ENCODE measurements around the gene FAM78A.
"Not testable (repeated sequence)": the region's sequence is repeated elsewhere in the genome, so short reads cannot be mapped to it uniquely, and the experiment has no call there.

FAM78A gene

GRCh38 chr9:131236161-131236560 is 40.1 kb downstream of the FAM78A start:
- DNase-seq, result no peak

DNA sequence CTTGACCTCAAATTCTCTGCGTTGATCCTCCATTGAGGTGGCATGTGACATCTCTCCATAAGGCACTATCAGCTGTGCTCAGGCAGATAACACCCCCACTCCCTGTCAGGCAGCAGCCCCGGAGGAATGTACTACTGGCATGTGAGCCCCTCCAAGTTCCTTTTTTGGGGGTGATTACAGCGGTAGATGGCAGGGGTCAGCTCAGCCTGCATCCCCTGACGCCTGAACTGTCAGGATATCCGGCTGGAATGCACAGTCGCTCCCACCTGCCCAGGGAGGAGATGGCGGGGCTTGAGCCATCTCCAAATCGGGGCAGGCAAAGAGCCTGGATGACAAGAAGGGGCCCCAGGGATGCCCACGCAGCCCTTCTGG is 40.8 kb downstream of the FAM78A start:
- DNase-seq, result no peak

DNA sequence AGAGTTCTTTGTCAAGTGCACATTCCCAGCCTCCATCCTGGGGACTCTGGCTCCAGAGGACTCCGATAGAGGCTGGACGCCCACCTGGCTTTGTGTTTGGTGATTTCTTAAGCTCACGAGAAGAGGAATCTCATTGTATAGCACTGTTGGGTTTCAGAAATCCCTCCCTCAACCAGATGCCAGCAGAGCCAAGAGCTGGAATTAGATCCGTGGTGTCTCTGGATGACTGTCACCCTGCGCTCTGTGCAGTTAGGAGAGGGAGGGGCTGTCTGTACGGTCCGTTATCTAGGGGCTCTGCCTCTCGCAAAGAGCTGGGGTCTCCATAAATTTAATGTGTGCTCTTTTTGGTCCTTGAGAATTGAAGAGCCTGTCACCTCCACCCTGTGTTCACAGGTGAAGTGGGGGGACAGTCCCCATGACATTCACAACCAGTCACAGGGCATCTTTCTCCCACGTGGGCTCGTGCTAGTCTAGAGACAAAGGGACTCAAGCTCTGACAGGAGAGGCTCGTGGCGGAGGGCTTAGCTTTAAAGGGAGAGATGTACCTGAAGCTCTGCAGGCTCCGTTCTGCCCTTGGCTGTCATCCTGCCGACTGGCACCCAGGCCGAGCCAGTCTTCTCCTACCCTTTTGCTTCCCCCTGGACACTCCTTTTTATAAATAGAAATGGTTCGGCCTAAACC is 41.4 kb downstream of the FAM78A start:
- no peak for DNase-seq

DNA sequence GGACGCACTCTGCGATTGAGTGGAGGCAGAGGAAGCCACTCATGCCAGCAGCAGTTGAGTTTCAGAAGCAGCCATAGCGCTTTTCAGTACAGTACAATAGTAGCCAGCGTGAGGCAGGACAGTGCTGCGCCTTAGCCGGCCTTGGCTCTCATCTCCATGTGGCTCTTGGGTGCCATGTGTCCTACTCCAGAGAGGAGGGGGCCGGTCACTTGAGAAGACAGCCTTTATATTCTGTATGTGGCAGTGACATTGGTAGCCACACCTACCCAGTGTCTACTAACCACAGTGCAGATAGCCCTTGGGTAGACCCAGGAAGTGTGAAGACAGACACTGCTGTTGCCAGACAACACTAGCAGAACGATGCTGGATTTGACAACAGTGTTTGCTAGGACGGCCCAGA is 42.3 kb downstream of the FAM78A start:
- no peak for DNase-seq

DNA sequence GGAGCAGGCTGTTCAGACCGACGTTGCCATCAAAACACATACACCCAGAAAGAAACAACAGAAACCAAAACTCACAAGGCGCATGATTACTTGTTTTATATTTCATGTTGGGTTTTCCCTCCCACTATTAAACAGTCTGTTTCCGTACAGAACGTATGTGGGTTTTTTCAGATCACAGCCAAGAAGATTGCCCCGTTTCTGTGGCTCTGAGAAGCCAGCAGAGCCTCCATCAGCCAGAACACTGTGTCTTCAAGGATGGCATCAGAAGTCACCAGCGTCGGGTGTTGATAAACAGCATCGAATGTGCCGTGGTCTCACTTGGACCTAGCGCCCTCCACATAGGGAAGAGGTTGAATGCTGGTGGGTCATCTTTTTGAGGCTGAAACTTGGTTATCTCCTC is 42.8 kb downstream of the FAM78A start:
- no peak for DNase-seq

GRCh38 chr9:131228988-131229387 is 47.3 kb downstream of the FAM78A start:
- DNase-seq, result no peak

GRCh38 chr9:131227959-131228460 is 48.3 kb downstream of the FAM78A start:
- no peak for DNase-seq

GRCh38 chr9:131227112-131227958 is 49.0 kb downstream of the FAM78A start:
- no peak for DNase-seq

DNA sequence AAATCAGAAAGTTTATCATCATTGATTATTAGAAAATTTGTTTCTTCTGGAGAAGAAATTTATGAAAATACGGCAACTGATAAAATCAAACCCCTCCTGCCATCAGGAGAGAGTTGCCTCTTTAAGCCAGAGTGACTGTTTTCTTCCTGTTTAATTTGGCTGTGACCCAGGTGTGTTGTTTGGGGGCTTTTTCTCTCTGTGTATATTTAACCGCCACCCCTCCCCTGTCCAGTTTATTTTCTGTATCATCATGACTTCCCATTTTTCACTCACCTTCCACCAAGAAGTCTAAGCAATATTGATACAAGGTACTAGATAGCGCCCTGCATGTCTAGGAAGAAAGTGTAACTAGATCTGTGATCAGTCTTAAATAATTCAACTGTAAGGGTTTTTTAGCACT is 50.1 kb downstream of the FAM78A start:
- no peak for DNase-seq

GRCh38 chr9:131222460-131222859 is 53.9 kb downstream of the FAM78A start:
- DNase-seq, result no peak

DNA sequence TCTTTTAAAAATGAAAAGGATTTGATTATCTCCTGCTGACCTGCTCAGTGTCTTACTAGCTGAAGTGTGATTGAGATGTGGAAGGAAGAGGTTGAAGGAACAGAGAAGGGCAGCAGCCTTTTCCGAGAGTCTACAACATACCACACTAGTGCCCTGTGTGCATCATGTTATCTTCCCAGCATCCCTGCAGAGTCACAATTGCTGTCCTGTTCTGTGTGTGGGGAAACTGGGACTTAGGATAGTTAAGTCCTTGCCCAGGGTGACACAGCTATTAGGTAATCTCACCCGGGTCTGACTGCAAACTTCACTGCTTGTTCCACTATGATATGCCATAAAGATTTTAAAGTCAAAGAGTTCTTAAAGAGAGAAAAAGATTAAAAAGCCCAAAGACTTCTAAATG is 55.8 kb downstream of the FAM78A start:
- DNase-seq, result no peak

GRCh38 chr9:131218370-131218769 is 57.9 kb downstream of the FAM78A start:
- DNase-seq, result no peak

DNA sequence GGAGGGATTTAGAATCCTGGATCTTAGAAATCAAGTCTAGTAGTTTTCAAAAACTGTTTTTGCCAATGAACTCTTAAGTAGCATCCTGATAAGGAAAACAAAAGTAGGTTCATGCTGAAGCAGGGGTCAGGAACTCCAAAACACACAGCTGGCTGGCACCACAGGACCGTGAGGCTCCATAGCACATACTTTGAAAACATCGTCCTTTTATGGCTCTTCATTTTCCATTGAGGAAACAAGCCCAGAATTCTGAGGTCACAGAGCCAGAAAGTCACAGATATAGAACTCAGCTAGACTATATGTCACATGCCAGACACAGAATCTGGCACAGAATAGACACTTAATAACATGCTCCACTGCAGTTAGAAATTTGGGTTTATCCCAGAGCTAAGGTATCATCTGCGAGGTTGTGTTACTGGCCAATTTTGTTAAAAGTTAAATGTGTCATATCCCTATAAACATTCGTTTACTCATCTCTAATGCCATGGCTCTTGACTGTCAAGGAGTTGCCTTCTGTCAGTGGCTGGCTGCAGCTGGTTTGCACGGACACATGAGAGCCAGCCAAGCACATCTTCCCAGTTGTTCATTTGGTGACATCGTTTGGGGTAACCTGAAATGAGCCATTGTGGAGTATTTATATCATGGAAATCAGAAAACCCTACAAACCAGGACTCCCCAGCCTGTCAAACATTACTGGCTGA is 58.8 kb downstream of the FAM78A start:
- no peak for DNase-seq

GRCh38 chr9:131216806-131217205 is 59.5 kb downstream of the FAM78A start:
- no peak for DNase-seq

DNA sequence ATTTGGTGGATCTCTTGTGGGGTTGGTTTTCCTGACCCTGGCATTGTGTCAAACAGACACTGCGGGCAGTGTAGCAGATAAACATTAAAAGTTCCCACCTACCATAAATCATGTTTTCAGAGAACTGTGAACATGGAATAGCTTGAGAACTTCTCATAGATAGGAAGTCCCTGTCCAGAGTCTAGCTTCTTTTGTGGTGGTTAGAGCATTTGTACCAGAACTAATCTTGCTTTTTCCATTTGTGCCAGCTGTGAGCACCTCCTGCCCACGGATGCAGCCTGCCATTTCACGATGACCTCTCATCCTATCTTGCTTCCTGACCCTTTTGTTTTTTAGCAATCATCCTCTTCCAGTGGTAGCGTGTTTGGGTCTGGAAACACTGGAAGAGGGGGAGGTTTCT is 61.4 kb downstream of the FAM78A start:
- DNase-seq, result no peak

- DNase-seq, result no peak
Measured at GRCh38 chr9:131214286-131214856, 61.9 kb downstream of the FAM78A start.

- not testable (repeated sequence) for DNase-seq
Measured at GRCh38 chr9:131211920-131212319, 64.4 kb downstream of the FAM78A start.

Measured in NCI-H1436 treated with DMSO at 0.1 percent for 48 hours (cell line).